Panc1 (cell line): ENCODE data around the gene KRT76. TPM values are rescaled to one million over a fixed set of nuclear protein-coding genes. Genes with fewer than 3 reads are reported as not detected.

Experiments
- ATAC-seq: fragments of 200-7000 bp; cut with Tn5 transposase; 2 replicates; pipeline ENCODE4 v1.9.1; 2020; ENCODE audit warnings: mild to moderate bottlenecking, moderate library complexity
- BruUV-seq: library from RNA; stranded (reverse); fragments of 400-500 nt; replicated peaks from 2 replicates; lab custom pipeline; 2021; lab: Mats Ljungman, UMichigan
- CTCF ChIA-PET: fragments of 300-600 bp; sonication (Branson Sonifier 250); formaldehyde crosslinking; loops from one replicate; lab custom pipeline; 2022; ENCODE audit warnings: antibody characterized with exemption; lab: Charles Lee
- POLR2A ChIA-PET: fragments of 300-600 bp; sonication (Branson Sonifier 250); formaldehyde crosslinking; loops from one replicate; lab custom pipeline; 2022; ENCODE audit warnings: antibody characterized with exemption; lab: Charles Lee
- DNase-seq: peaks from one replicate; pipeline ENCODE4 v3.0.0-alpha.2; 2010; ENCODE audit warnings: low read depth, low spot score
- H3K27ac ChIP-seq: 2 replicates; pipeline ENCODE4 v1.5.1; 2011; ENCODE audit warnings: mild to moderate bottlenecking, low read length, inconsistent platforms
- H3K27me3 ChIP-seq: fragments of 200-500 bp; sonication (Bioruptor generic); 2 replicates; pipeline ENCODE4 v1.6.0; 2014; ENCODE audit warnings: low read length, inconsistent platforms; ENCODE audit not compliant: control insufficient read depth, insufficient read depth
- H3K36me3 ChIP-seq: fragments of 200-500 bp; sonication (Bioruptor generic); 2 replicates; pipeline ENCODE4 v1.5.1; 2014; ENCODE audit warnings: inconsistent platforms, mild to moderate bottlenecking, low read length, moderate library complexity; ENCODE audit not compliant: control insufficient read depth, insufficient read depth
- H3K4me1 ChIP-seq: 2 replicates; pipeline ENCODE4 v1.5.1; 2011; ENCODE audit warnings: inconsistent platforms, mild to moderate bottlenecking, low read length, moderate library complexity; ENCODE audit not compliant: control insufficient read depth, insufficient read depth
- H3K4me3 ChIP-seq, 2 experiments: 2 replicates each; pipeline ENCODE4 v1.5.1; 2011 to 2012; ENCODE audit warnings: low read depth in 2 of 2, low read length in 2 of 2, mild to moderate bottlenecking in 2 of 2, inconsistent platforms in 1 of 2, moderate library complexity in 1 of 2
- H3K9me3 ChIP-seq: fragments of 200-500 bp; sonication (Bioruptor generic); 2 replicates; pipeline ENCODE4 v1.5.1; 2014; ENCODE audit warnings: low read depth, mild to moderate bottlenecking, inconsistent platforms, low read length, moderate library complexity; ENCODE audit not compliant: control insufficient read depth, insufficient read depth
- POLR2AphosphoS5 ChIP-seq: IDR thresholded peaks from 2 replicates; pipeline ENCODE4 v1.6.1; 2012; ENCODE audit warnings: mild to moderate bottlenecking, low read depth, low read length, moderate library complexity
- SIN3A ChIP-seq: IDR thresholded peaks from 2 replicates; pipeline ENCODE4 v1.6.1; 2012; ENCODE audit warnings: low read depth, mild to moderate bottlenecking, low read length, moderate library complexity, borderline replicate concordance; ENCODE audit not compliant: insufficient read depth
- TCF7L2 ChIP-seq: IDR thresholded peaks from 2 replicates; pipeline ENCODE4 v1.6.1; 2011; ENCODE audit warnings: mild to moderate bottlenecking, low read depth, low read length, inconsistent platforms
- in situ Hi-C: cut with HindIII; loops from 2 replicates; pipeline ENCODE4 v1.10.0; 2016; ENCODE audit warnings: low sequenced_read_pairs, low pct_unique_long_range_greater_than_20kb
- intact Hi-C: fragments of 100-400 bp; cut with micrococcal nuclease; formaldehyde crosslinking; loops from one replicate; pipeline ENCODE4 v1.10.0; 2022; ENCODE audit not compliant: unreplicated experiment
- total RNA-seq: library from RNA; stranded (reverse); gene quantifications from one replicate; pipeline ENCODE4 v1.2.1, GENCODE V29; 2021; ENCODE audit not compliant: unreplicated experiment
- TF ChIP-seq, protein P1 (sequence below): fragments of 450-650 bp; IDR thresholded peaks from 2 replicates; pipeline ENCODE4 v1.5.1; 2017; ENCODE audit warnings: mild to moderate bottlenecking
- TF ChIP-seq, protein P2 (sequence below), 2 experiments: IDR thresholded peaks; 2 replicates each; pipeline ENCODE4 v1.6.1; 2011 to 2012; ENCODE audit warnings: low read depth in 2 of 2, control low read depth in 1 of 2, low read length in 1 of 2, mild to moderate bottlenecking in 1 of 2, moderate library complexity in 1 of 2; ENCODE audit not compliant: insufficient read depth in 1 of 2

KRT76 gene
- total RNA-seq, 1 experiment from 2014 or later, result not detected

DNA sequence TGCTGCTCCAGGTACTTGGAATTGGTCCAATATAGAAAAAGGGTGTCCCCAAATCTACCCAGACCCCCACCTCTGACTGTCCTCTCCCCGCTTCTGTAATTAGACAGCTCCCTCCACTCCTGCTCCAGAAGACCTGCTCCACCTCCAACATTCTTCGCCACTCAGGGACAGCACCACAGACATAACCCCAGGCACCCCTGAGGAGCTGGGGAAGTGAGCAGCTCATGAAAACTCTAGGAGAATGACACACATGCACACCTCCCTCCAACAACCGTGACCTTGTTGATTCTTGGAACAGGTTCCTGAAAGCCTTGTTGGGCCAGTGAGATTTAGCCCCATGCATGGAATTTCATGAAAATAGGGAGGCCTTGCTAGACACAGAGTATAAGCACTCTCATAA is 28.6 kb upstream of the KRT76 start:
- intact Hi-C loops, result no loop called here
- CTCF ChIA-PET, result no interaction called here

GRCh38 chr12:52805000-52805399 is 27.9 kb upstream of the KRT76 start:
- intact Hi-C loops (no loop called here), in situ Hi-C loops (no loop called here)
- Histone ChIP-seq H3K27ac (no peak overlapping the region), H3K36me3 (no peaks in the 10 kb centered on the region), H3K9me3 (no peaks in the 10 kb centered on the region), H3K4me3 (no peak overlapping the region), H3K4me1 (no peaks in the 10 kb centered on the region), H3K27me3 (peaks cover 4% of the 10 kb centered on the region; the same call in 1 of the 2 replicates)
- CTCF ChIA-PET, result interaction anchor here (0.6 kb wide), 1 partner anchor 433 kb away, joined by 5 read pairs; no protein-coding TSS in a partner anchor
- no TSS peak for BruUV-seq
- ATAC-seq (no peak), DNase-seq (no peak)
- TF ChIP-seq, protein P1, sequence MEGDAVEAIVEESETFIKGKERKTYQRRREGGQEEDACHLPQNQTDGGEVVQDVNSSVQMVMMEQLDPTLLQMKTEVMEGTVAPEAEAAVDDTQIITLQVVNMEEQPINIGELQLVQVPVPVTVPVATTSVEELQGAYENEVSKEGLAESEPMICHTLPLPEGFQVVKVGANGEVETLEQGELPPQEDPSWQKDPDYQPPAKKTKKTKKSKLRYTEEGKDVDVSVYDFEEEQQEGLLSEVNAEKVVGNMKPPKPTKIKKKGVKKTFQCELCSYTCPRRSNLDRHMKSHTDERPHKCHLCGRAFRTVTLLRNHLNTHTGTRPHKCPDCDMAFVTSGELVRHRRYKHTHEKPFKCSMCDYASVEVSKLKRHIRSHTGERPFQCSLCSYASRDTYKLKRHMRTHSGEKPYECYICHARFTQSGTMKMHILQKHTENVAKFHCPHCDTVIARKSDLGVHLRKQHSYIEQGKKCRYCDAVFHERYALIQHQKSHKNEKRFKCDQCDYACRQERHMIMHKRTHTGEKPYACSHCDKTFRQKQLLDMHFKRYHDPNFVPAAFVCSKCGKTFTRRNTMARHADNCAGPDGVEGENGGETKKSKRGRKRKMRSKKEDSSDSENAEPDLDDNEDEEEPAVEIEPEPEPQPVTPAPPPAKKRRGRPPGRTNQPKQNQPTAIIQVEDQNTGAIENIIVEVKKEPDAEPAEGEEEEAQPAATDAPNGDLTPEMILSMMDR, result no peak
- TF ChIP-seq SIN3A (no peak), TCF7L2 (no peak), POLR2AphosphoS5 (no peak)
- TF ChIP-seq, protein P2, sequence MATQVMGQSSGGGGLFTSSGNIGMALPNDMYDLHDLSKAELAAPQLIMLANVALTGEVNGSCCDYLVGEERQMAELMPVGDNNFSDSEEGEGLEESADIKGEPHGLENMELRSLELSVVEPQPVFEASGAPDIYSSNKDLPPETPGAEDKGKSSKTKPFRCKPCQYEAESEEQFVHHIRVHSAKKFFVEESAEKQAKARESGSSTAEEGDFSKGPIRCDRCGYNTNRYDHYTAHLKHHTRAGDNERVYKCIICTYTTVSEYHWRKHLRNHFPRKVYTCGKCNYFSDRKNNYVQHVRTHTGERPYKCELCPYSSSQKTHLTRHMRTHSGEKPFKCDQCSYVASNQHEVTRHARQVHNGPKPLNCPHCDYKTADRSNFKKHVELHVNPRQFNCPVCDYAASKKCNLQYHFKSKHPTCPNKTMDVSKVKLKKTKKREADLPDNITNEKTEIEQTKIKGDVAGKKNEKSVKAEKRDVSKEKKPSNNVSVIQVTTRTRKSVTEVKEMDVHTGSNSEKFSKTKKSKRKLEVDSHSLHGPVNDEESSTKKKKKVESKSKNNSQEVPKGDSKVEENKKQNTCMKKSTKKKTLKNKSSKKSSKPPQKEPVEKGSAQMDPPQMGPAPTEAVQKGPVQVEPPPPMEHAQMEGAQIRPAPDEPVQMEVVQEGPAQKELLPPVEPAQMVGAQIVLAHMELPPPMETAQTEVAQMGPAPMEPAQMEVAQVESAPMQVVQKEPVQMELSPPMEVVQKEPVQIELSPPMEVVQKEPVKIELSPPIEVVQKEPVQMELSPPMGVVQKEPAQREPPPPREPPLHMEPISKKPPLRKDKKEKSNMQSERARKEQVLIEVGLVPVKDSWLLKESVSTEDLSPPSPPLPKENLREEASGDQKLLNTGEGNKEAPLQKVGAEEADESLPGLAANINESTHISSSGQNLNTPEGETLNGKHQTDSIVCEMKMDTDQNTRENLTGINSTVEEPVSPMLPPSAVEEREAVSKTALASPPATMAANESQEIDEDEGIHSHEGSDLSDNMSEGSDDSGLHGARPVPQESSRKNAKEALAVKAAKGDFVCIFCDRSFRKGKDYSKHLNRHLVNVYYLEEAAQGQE (IDR thresholded peaks at IDR 0.05; ENCODE audit: insufficient read depth in 1 of 2, low read depth in 2 of 2, low read length in 1 of 2), result no peak
- POLR2A ChIA-PET, result interaction anchor here (0.6 kb wide), 1 partner anchor 1045 kb away, joined by 6 read pairs; no protein-coding TSS in a partner anchor

More for the DNA sequence above, 28.6 kb upstream of the KRT76 start:
- POLR2A ChIA-PET, result no interaction called here
- in situ Hi-C loops, result no loop called here
- no peak for TF ChIP-seq POLR2AphosphoS5
- TF ChIP-seq TCF7L2, result no peak
- TF ChIP-seq, protein P2 (IDR thresholded peaks at IDR 0.05; ENCODE audit: insufficient read depth in 1 of 2, low read depth in 2 of 2, low read length in 1 of 2), result no peak
- no TSS peak for BruUV-seq
- no peak overlapping the region for H3K4me3 ChIP-seq
- H3K4me1 ChIP-seq, result no peaks in the 10 kb centered on the region
- ATAC-seq (no peak), DNase-seq (no peak)
- no peak overlapping the region for H3K27ac ChIP-seq
- H3K36me3 ChIP-seq, result no peaks in the 10 kb centered on the region
- peaks cover 4% of the 10 kb centered on the region; the same call in 1 of the 2 replicates for H3K27me3 ChIP-seq
- H3K9me3 ChIP-seq, result no peaks in the 10 kb centered on the region
